Loucy (cell line): Measurements from ENCODE around the gene UCP3.
A peak's percentile ranks its signal among the peaks of the same experiment; 100 is the strongest.

Experiments
- H2AFZ ChIP-seq: fragments of 200-600 bp; sonication (generic); 2 replicates; pipeline ENCODE4 v1.6.0; 2016; ENCODE audit warnings: antibody characterized with exemption, mild to moderate bottlenecking, low read length, moderate library complexity
- H3F3A ChIP-seq: fragments of 200-600 bp; 2 replicates; pipeline ENCODE4 v1.6.0; 2016; ENCODE audit warnings: antibody characterized with exemption, low read depth, mild to moderate bottlenecking
- H3K27me3 ChIP-seq: fragments of 200-600 bp; sonication (generic); 2 replicates; pipeline ENCODE4 v1.6.1; 2014; ENCODE audit warnings: low read length, mild to moderate bottlenecking; ENCODE audit not compliant: insufficient read depth, poor library complexity, severe bottlenecking
- H3K36me3 ChIP-seq: fragments of 200-600 bp; sonication (generic); 2 replicates; pipeline ENCODE4 v1.6.1; 2016; ENCODE audit warnings: low read length; ENCODE audit not compliant: insufficient read depth
- H3K4me1 ChIP-seq: fragments of 200-600 bp; sonication (generic); 2 replicates; pipeline ENCODE4 v1.5.1; 2014; ENCODE audit warnings: low read length, mild to moderate bottlenecking; ENCODE audit not compliant: insufficient read depth, poor library complexity, severe bottlenecking
- H3K4me2 ChIP-seq: fragments of 200-600 bp; sonication (generic); 2 replicates; pipeline ENCODE4 v1.6.0; 2014; ENCODE audit warnings: antibody characterized with exemption, low read length, low read depth, mild to moderate bottlenecking; ENCODE audit not compliant: poor library complexity, severe bottlenecking
- H3K4me3 ChIP-seq: fragments of 200-600 bp; sonication (generic); 2 replicates; pipeline ENCODE4 v1.5.1; 2014; ENCODE audit warnings: low read length, mild to moderate bottlenecking, mixed read lengths; ENCODE audit not compliant: poor library complexity, severe bottlenecking
- H3K79me2 ChIP-seq: fragments of 200-600 bp; sonication (generic); 2 replicates; pipeline ENCODE4 v1.6.1; 2014; ENCODE audit warnings: low read length; ENCODE audit not compliant: insufficient read depth
- H3K9ac ChIP-seq: fragments of 200-600 bp; sonication (generic); 2 replicates; pipeline ENCODE4 v1.6.0; 2014; ENCODE audit warnings: mild to moderate bottlenecking, low read depth, low read length, moderate library complexity; ENCODE audit not compliant: poor library complexity, severe bottlenecking
- H3K9me2 ChIP-seq: fragments of 200-600 bp; sonication (generic); replicated peaks from 2 replicates; pipeline ENCODE4 v1.6.1; 2016; ENCODE audit warnings: low read depth, low read length, mixed read lengths
- H3K9me3 ChIP-seq: fragments of 200-600 bp; sonication (generic); 2 replicates; pipeline ENCODE4 v1.6.1; 2014; ENCODE audit warnings: mild to moderate bottlenecking, antibody characterized with exemption, low read length, low read depth; ENCODE audit not compliant: insufficient read depth
- H4K20me1 ChIP-seq: fragments of 200-600 bp; sonication (generic); 2 replicates; pipeline ENCODE4 v1.6.0; 2014; ENCODE audit warnings: antibody characterized with exemption, low read length, mild to moderate bottlenecking; ENCODE audit not compliant: insufficient read depth, poor library complexity, severe bottlenecking
- CTCF ChIP-seq: fragments of 200-600 bp; sonication (generic); conservative IDR thresholded peaks from 2 replicates; pipeline ENCODE4 v1.5.1; 2014; ENCODE audit warnings: mild to moderate bottlenecking, antibody characterized with exemption, low read length
- EZH2phosphoT487 ChIP-seq: fragments of 200-600 bp; IDR thresholded peaks from 2 replicates; pipeline ENCODE4 v1.6.1; 2018; ENCODE audit warnings: antibody characterized with exemption, mild to moderate bottlenecking, moderate library complexity, borderline replicate concordance

Gene UCP3

GRCh38 chr11:74004759-74005615 lies 3.9 kb downstream of the UCP3 start:
- Histone ChIP-seq H3K9ac (peak overlapping the region; percentile 18), H3F3A (no peaks in the 10 kb centered on the region), H2AFZ (no peak overlapping the region)

GRCh38 chr11:74004046-74004695 lies 4.7 kb downstream of the UCP3 start:
- Histone ChIP-seq H3K9ac (no peak overlapping the region), H4K20me1 (no peaks in the 10 kb centered on the region), H3K9me2 (no peaks in the 10 kb centered on the region), H3K9me3 (no peaks in the 10 kb centered on the region), H3K4me2 (no peak overlapping the region), H3K4me1 (peaks cover 18% of the 10 kb centered on the region), H3K27me3 (no peaks in the 10 kb centered on the region), H2AFZ (no peak overlapping the region), H3K4me3 (no peak overlapping the region), H3K36me3 (no peaks in the 10 kb centered on the region), H3F3A (no peaks in the 10 kb centered on the region), H3K79me2 (no peaks in the 10 kb centered on the region)
- TF ChIP-seq CTCF = no peak

More at GRCh38 chr11:74004759-74005615, 3.9 kb downstream of the UCP3 start:
- no peak overlapping the region for H3K4me3 ChIP-seq
- no peaks in the 10 kb centered on the region for H3K79me2 ChIP-seq
- no peaks in the 10 kb centered on the region for H3K27me3 ChIP-seq
- H3K4me2 ChIP-seq = peak overlapping the region; percentile 23
- H3K4me1 ChIP-seq = peaks cover 20% of the 10 kb centered on the region
- H4K20me1 ChIP-seq = no peaks in the 10 kb centered on the region
- H3K36me3 ChIP-seq = no peaks in the 10 kb centered on the region
- no peak for TF ChIP-seq EZH2phosphoT487
- TF ChIP-seq CTCF = no peak
- no peaks in the 10 kb centered on the region for H3K9me2 ChIP-seq
- no peaks in the 10 kb centered on the region for H3K9me3 ChIP-seq

GRCh38 chr11:74002832-74003231 lies 6.1 kb downstream of the UCP3 start:
- H3K36me3 ChIP-seq = no peaks in the 10 kb centered on the region
- H3K9ac ChIP-seq = no peak overlapping the region
- no peaks in the 10 kb centered on the region for H3F3A ChIP-seq
- no peaks in the 10 kb centered on the region for H3K79me2 ChIP-seq
- H3K4me1 ChIP-seq = peaks cover 18% of the 10 kb centered on the region
- no peaks in the 10 kb centered on the region for H3K9me3 ChIP-seq
- no peaks in the 10 kb centered on the region for H4K20me1 ChIP-seq
- H3K9me2 ChIP-seq = no peaks in the 10 kb centered on the region
- H3K4me2 ChIP-seq = no peak overlapping the region
- H2AFZ ChIP-seq = no peak overlapping the region
- TF ChIP-seq EZH2phosphoT487 = no peak
- TF ChIP-seq CTCF = no peak
- H3K27me3 ChIP-seq = no peaks in the 10 kb centered on the region
- H3K4me3 ChIP-seq = no peak overlapping the region
